Activated CD8-positive, alpha-beta memory T cell treated with anti-CD3 and anti-CD28 coated beads for 36 hours (primary cell): ENCODE data around the gene ANXA10. TPM values are rescaled to one million over a fixed set of nuclear protein-coding genes. Genes with fewer than 3 reads are reported as not detected.

ENCODE experiments used
- CTCF ChIA-PET: fragments of 350-600 bp; sonication (Branson Sonifier 250); formaldehyde crosslinking; loops from one replicate; lab custom pipeline; 2021; ENCODE audit warnings: antibody characterized with exemption; lab: Charles Lee
- POLR2A ChIA-PET: fragments of 350-600 bp; sonication (Branson Sonifier 250); formaldehyde crosslinking; loops from one replicate; lab custom pipeline; 2021; ENCODE audit warnings: antibody characterized with exemption; lab: Charles Lee
- total RNA-seq, 2 experiments: library from RNA; stranded (reverse); gene quantifications; one replicate each; pipeline ENCODE4 v1.2.3, GENCODE V29; 2021

Gene ANXA10, protein sequence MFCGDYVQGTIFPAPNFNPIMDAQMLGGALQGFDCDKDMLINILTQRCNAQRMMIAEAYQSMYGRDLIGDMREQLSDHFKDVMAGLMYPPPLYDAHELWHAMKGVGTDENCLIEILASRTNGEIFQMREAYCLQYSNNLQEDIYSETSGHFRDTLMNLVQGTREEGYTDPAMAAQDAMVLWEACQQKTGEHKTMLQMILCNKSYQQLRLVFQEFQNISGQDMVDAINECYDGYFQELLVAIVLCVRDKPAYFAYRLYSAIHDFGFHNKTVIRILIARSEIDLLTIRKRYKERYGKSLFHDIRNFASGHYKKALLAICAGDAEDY
- not detected for total RNA-seq

GRCh38 chr4:168092176-168092712, at the start of gene ANXA10:
Gene ANXA10, plus strand, starts transcription at chr4:168092537. Its CDS starts 164 bp downstream, at chr4:168092701.
- POLR2A ChIA-PET = no interaction called here
- CTCF ChIA-PET = no interaction called here

- CTCF ChIA-PET = no interaction called here
Measured at GRCh38 chr4:168045354-168045753, 47.0 kb upstream of the ANXA10 start.

GRCh38 chr4:168050002-168050401, 42.3 kb upstream of the ANXA10 start:
- POLR2A ChIA-PET = no interaction called here
- CTCF ChIA-PET = no interaction called here

More at GRCh38 chr4:168045354-168045753, 47.0 kb upstream of the ANXA10 start:
- POLR2A ChIA-PET = no interaction called here

- ChIA-PET POLR2A (no interaction called here), CTCF (no interaction called here)
Measured at GRCh38 chr4:168051526-168051925, 40.8 kb upstream of the ANXA10 start.

DNA sequence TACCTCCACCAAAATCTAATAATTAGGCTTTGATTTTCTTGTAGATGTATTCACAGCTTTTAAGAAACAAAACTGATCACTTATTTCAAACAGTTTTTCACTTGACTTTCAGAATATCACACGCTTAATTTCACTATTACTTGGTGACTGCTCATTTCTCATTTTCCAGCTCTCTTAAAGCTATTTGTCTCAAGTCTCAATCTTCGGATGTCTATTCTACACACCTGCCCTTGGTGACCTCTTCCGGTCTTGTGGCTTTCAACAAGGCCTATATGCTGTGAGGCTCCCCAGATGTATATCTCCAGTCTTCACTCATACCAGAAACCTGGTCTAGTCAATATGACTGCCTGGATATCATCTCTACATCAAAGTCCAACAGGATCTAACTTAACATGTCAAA, 34.9 kb upstream of the ANXA10 start:
- ChIA-PET POLR2A (no interaction called here), CTCF (no interaction called here)

- CTCF ChIA-PET = no interaction called here
- POLR2A ChIA-PET = no interaction called here
Measured at GRCh38 chr4:168059251-168059650, 33.1 kb upstream of the ANXA10 start.

DNA sequence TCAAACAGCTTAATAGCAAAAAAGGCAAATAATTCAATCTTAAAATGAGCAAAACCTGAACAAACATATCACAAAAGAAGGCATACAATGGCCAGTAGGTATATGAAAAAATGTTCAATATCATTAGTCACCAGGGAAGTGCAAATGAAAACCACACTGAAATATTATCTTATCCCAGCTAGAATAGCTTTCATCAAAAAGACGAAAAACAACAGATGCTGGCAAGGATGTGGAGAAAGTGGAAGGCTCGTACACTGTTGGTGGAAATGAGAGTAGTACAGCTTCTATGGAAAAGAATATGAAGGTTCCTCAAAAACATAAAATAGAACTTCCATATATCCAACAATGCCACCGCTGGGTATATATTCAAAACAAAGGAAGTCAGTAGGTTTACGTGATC, 29.3 kb upstream of the ANXA10 start:
- POLR2A ChIA-PET = no interaction called here
- CTCF ChIA-PET = no interaction called here

DNA sequence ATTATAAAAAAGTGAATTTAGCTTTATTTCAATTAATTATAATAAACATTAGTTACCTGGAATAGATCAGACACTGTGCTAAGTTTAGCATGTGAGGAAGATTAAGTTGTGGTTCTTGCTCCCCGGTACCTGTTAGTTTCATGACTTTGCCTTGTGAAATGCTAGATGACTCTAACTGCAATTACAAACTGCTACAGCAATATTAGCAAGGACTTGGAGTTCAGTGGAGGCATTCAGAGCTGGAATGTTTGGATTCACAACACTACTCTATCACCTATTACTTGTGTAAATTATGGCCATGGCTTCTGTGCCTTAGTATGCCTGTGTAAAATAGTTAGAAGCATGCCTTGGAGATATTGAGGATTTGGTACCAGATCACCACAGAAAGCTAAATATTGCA, 21.4 kb upstream of the ANXA10 start:
- POLR2A ChIA-PET = no interaction called here
- CTCF ChIA-PET = no interaction called here

DNA sequence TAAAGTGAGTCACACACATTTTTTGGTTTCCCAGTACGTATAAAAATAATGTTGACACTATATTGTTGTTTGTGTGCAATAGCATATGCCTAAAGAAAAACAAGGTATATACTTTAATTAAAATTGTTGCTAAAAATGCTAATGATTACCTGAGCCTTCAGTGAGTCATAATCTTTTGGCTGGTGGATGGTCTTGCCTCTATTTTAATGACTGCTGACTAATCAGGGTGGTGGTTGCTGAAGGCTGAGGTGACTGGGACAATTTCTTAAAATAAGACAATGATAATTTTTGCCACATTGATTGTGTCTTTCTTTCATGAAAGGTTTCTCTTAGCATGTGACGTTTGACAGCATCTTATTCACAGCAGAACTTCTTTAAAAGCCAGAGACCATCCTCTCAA, 21.0 kb upstream of the ANXA10 start:
- POLR2A ChIA-PET = no interaction called here

DNA sequence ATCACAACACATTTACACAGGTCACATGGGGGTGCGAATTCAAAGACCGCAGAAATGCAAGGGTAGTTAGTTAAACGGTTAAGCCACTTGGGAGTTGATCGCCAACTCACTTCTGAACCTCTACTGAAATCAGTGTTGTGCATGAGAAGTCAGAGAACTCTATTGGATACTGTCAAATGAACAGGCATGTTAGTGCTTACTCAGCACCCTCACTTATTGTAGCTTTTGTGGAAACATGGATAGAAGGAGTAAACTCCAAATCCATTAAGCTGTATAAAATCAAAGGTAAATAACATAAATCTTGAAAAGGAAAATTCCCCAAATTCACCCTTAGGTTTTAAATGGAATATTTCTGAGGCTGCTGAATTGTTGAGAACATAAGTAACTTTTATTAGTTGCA, 17.5 kb upstream of the ANXA10 start:
- POLR2A ChIA-PET = no interaction called here

More for the DNA sequence above, 21.0 kb upstream of the ANXA10 start:
- CTCF ChIA-PET = no interaction called here

DNA sequence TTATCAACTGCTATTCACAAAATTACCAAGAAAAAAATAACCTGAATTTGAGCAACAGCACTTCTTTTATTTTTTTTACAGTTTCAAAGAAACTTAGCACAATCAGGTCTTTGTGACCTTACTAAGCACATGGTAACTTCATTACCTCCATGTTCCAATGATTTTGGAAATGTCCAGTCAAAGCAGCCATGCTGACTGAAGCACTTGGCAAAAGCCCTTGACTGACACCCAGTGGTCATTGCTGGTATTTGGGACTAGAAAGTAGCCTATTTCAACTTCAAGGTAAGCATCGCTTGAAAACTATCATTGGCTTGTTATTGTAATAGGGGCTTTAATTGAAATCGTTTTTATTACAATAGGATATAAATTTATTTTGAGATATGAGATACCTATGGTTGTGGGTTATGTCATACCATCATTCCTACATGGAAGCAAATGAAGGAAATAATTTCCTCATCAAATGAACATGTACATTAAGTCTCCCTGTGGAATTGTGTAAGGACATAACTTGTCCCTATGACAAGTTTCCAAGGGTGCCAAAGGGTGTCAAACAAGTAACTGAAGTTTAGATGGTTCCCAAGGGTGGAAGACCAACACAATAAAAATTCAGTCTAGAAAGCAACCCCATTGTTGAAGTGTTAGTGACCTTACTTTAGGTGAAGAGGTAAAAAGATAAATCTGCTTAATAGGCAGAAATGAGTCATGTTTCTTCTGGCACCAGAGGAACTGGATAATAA, 15.2 kb upstream of the ANXA10 start:
- CTCF ChIA-PET = no interaction called here
- POLR2A ChIA-PET = no interaction called here

More for the DNA sequence above, 17.5 kb upstream of the ANXA10 start:
- CTCF ChIA-PET = no interaction called here

GRCh38 chr4:168077726-168078239, 14.6 kb upstream of the ANXA10 start:
- CTCF ChIA-PET = no interaction called here
- POLR2A ChIA-PET = no interaction called here

DNA sequence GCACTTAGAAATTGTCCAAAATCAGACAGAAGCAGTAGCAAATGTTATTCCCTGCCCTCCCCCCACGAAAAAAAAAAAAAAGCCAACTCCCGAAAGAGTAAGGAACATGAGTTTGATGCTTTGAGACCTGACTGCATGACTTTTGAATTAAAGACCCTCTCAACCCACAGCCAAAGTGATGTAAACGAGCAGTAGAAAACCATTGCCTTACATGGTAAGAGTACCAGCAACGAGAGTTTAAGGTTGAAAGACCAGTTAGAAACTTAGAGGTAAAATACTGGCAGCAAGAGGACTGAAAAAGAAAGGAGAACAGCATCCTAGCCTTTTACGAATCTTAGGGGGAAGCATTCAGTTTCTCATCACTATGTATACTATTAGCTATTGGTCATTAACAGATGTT, 10.0 kb upstream of the ANXA10 start:
- POLR2A ChIA-PET = no interaction called here

DNA sequence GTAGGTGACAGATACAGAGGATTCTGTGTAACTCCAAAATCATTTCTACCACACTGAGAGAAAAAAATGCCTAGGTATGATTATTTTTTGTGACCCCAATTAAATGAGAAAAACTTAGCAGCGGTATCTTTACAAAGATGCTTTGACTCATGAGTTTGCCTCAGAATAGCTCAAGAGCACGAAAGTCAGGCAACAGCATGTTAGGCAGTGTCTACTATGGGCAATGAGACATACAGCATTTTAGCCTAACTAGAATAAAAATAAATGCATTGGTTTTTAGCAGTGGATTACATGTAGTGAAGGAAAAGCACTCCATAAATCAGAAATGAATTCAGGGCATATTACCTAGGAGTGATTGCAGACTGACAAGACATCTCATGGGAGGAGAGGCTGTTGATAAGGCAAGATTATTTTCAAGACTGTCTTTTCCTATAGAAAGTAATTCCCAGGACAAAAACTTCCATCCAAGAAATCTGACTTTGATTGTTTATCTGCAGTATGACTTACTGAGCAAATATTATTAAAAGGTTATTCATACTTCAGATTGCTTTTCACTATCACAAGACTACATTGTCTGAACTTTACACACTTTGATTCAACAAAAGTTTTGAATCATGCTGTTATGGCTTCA, 3.6 kb downstream of the ANXA10 start:
- ChIA-PET POLR2A (no interaction called here), CTCF (no interaction called here)

More for the DNA sequence above, 10.0 kb upstream of the ANXA10 start:
- CTCF ChIA-PET = no interaction called here

DNA sequence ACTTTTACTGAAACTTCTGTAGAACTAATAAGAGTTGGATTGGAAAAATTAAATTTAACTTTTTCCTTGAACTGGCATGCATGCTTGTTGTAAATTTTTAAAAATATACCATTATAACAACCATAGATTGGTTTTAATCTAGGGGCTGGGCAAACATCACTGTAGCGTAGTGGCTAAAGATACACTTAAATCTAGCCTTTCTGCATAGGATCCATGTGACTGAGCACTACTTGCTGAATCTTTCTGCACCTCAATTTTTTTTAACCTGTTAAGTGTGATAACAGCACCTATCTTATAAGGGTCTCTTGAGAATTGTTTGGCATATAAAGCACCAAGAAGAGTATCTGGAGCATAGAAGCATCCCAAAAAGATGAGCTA, 4.1 kb downstream of the ANXA10 start:
- CTCF ChIA-PET = no interaction called here
- POLR2A ChIA-PET = no interaction called here

- POLR2A ChIA-PET = no interaction called here
- CTCF ChIA-PET = no interaction called here
Measured at GRCh38 chr4:168097161-168097560, 4.8 kb downstream of the ANXA10 start.

GRCh38 chr4:168098248-168098717, 5.9 kb downstream of the ANXA10 start:
- POLR2A ChIA-PET = no interaction called here
- CTCF ChIA-PET = no interaction called here

DNA sequence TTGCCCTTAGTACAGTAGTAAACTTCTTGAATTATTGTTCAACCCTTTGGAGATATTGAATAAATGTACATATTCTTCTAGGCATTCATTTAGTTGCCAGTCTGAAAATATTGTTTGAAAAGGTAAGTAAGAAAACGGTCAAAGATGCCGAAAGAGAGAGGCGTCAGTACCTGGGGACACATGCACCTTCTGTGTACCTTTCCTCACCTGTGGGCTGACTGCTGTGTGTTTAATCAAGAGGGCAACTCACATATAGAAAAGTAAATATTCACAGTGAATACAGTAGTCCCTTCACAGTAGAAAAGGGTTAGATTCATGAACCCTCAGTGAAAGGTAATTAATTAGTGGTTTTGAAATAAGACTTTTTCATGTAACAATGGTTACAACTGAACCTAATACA, 6.9 kb downstream of the ANXA10 start:
- ChIA-PET POLR2A (no interaction called here), CTCF (no interaction called here)

GRCh38 chr4:168101026-168101425, 8.7 kb downstream of the ANXA10 start:
- POLR2A ChIA-PET = no interaction called here
- CTCF ChIA-PET = no interaction called here

DNA sequence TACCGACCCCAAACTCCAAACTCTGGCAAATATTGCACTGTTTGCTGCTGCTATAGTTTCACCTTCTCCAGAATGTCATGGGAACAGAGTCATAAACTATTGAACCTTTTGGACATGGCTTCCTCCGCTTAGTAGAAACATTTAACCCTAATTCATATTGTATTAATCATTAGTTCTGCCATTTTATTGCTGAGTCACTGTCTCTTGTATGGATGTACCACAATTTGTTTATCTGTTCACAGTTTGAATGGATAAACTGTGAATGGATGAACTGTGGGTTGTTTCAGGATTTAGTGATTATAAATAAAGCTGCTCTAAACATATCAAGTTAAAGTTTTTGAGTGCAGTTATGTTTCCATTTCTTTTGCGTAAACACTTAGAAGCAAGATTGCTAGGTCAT, 10.1 kb downstream of the ANXA10 start:
- POLR2A ChIA-PET = no interaction called here
- CTCF ChIA-PET = no interaction called here
